MM.1S (cell line): ENCODE measurements around the gene MTG1.
A peak's percentile ranks its signal among the peaks of the same experiment; 100 is the strongest.

Experiments used
- DNase-seq: peaks from one replicate; pipeline ENCODE4 v3.0.0-alpha.2; 2015
- H2AFZ ChIP-seq: fragments of 300-600 bp; sonication (generic); 2 replicates; pipeline ENCODE4 v1.6.0; 2016; ENCODE audit warnings: antibody characterized with exemption, low read length
- H3F3A ChIP-seq: fragments of 300-600 bp; sonication (generic); 2 replicates; pipeline ENCODE4 v1.6.1; 2016; ENCODE audit warnings: mild to moderate bottlenecking, antibody characterized with exemption, low read length, moderate library complexity, mixed read lengths; ENCODE audit not compliant: insufficient read depth
- H3K27ac ChIP-seq: fragments of 300-600 bp; sonication (generic); 2 replicates; pipeline ENCODE4 v1.5.1; 2016; ENCODE audit warnings: mild to moderate bottlenecking, low read length
- H3K27me3 ChIP-seq: fragments of 300-600 bp; sonication (generic); replicated peaks from 2 replicates; pipeline ENCODE4 v1.6.0; 2016; ENCODE audit warnings: low read length; ENCODE audit not compliant: insufficient read depth
- H3K36me3 ChIP-seq: fragments of 300-600 bp; sonication (generic); replicated peaks from 2 replicates; pipeline ENCODE4 v1.6.1; 2016; ENCODE audit warnings: mild to moderate bottlenecking, low read length, mixed read lengths; ENCODE audit not compliant: insufficient read depth
- H3K4me1 ChIP-seq: fragments of 300-600 bp; sonication (generic); 2 replicates; pipeline ENCODE4 v1.6.1; 2016; ENCODE audit warnings: low read length, mixed read lengths
- H3K4me2 ChIP-seq: fragments of 300-600 bp; sonication (generic); 2 replicates; pipeline ENCODE4 v1.6.0; 2016; ENCODE audit warnings: low read depth, low read length
- H3K4me3 ChIP-seq: fragments of 300-600 bp; sonication (generic); 2 replicates; pipeline ENCODE4 v1.5.1; 2016; ENCODE audit warnings: low read length, mixed read lengths
- H3K79me2 ChIP-seq: fragments of 300-600 bp; sonication (generic); 2 replicates; pipeline ENCODE4 v1.6.1; 2016; ENCODE audit warnings: mixed run types, low read length, mixed read lengths
- H3K9ac ChIP-seq: fragments of 300-600 bp; sonication (generic); 2 replicates; pipeline ENCODE4 v1.6.1; 2016; ENCODE audit warnings: low read length, mixed read lengths
- H3K9me2 ChIP-seq: fragments of 300-600 bp; sonication (generic); replicated peaks from 2 replicates; pipeline ENCODE4 v1.6.1; 2016; ENCODE audit warnings: mild to moderate bottlenecking, low read length, mixed read lengths; ENCODE audit not compliant: insufficient read depth
- H3K9me3 ChIP-seq: fragments of 300-600 bp; sonication (generic); replicated peaks from 2 replicates; pipeline ENCODE4 v1.6.1; 2016; ENCODE audit warnings: mild to moderate bottlenecking, low read length, mixed read lengths; ENCODE audit not compliant: insufficient read depth
- H4K20me1 ChIP-seq: fragments of 300-600 bp; sonication (generic); 2 replicates; pipeline ENCODE4 v1.6.1; 2016; ENCODE audit warnings: mild to moderate bottlenecking, low read length, moderate library complexity, mixed read lengths; ENCODE audit not compliant: insufficient read depth
- EZH2 ChIP-seq: fragments of 300-600 bp; sonication (generic); optimal IDR thresholded peaks from 2 replicates; pipeline ENCODE3; 2017; ENCODE audit warnings: low read depth, mild to moderate bottlenecking, antibody characterized with exemption, low read length, mixed read lengths
- EZH2phosphoT487 ChIP-seq: fragments of 300-600 bp; sonication (generic); IDR thresholded peaks from 2 replicates; pipeline ENCODE4 v1.6.1; 2018; ENCODE audit warnings: antibody characterized with exemption, low read length
- TF ChIP-seq, protein P1 (sequence below): fragments of 300-600 bp; sonication (generic); IDR thresholded peaks from 2 replicates; pipeline ENCODE4 v1.5.1; 2016; ENCODE audit warnings: antibody characterized with exemption, low read length, mixed read lengths

Gene MTG1

GRCh38 chr10:133379801-133380666 lies 13.9 kb upstream of the MTG1 start:
- Histone ChIP-seq H3K27me3 (peaks cover 10% of the 10 kb centered on the region; the same call in 1 of the 2 replicates), H3K9ac (peak overlapping the region; percentile 66; the same call in 1 of the 2 replicates), H3K79me2 (0 out of 2 replicates have a peak, but pooled peaks cover 3% of the 10 kb centered on the region), H3K4me1 (no peaks in the 10 kb centered on the region), H3K9me2 (no peaks in the 10 kb centered on the region), H3F3A (no peaks in the 10 kb centered on the region), H4K20me1 (no peaks in the 10 kb centered on the region), H3K4me3 (peak overlapping the region; percentile 67), H3K27ac (peak overlapping the region; percentile 16; the same call in 1 of the 2 replicates), H3K4me2 (peak overlapping the region; percentile 82), H3K9me3 (no peaks in the 10 kb centered on the region), H3K36me3 (no peaks in the 10 kb centered on the region), H2AFZ (peak overlapping the region; percentile 69)
- DNase-seq, result no peak
- no peak for TF ChIP-seq EZH2phosphoT487

DNA sequence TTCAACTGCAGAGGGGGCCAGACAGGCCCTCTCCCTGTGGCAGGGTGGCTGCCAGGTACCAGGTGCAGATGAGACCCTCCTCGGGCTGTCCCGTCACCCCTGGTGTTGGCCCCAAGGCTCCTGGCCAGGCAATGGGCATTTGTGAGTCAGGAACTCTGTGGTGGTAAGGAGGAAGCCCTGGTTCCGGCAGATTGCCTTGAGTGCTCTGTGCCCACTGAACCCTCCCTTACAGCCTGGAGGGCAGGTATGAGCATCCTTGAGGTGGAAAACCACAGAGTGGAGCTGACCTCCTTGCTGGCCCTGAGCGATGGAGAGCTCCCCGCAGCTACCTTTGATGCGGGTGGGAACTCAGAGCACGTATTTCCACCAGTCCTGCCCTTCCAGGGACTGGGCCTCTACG lies 12.9 kb upstream of the MTG1 start:
- H3K9ac ChIP-seq, result no peak overlapping the region
- TF ChIP-seq, protein P1, sequence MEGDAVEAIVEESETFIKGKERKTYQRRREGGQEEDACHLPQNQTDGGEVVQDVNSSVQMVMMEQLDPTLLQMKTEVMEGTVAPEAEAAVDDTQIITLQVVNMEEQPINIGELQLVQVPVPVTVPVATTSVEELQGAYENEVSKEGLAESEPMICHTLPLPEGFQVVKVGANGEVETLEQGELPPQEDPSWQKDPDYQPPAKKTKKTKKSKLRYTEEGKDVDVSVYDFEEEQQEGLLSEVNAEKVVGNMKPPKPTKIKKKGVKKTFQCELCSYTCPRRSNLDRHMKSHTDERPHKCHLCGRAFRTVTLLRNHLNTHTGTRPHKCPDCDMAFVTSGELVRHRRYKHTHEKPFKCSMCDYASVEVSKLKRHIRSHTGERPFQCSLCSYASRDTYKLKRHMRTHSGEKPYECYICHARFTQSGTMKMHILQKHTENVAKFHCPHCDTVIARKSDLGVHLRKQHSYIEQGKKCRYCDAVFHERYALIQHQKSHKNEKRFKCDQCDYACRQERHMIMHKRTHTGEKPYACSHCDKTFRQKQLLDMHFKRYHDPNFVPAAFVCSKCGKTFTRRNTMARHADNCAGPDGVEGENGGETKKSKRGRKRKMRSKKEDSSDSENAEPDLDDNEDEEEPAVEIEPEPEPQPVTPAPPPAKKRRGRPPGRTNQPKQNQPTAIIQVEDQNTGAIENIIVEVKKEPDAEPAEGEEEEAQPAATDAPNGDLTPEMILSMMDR, result no peak
- TF ChIP-seq EZH2phosphoT487 (no peak), EZH2 (no peak)
- no peaks in the 10 kb centered on the region for H3K4me1 ChIP-seq
- DNase-seq, result no peak
- no peaks in the 10 kb centered on the region for H3K9me3 ChIP-seq
- no peaks in the 10 kb centered on the region for H3F3A ChIP-seq
- no peak overlapping the region for H3K4me3 ChIP-seq
- H2AFZ ChIP-seq, result no peak overlapping the region
- H3K4me2 ChIP-seq, result no peak overlapping the region
- peaks cover 2% of the 10 kb centered on the region; the same call in 1 of the 2 replicates for H3K27me3 ChIP-seq
- H3K36me3 ChIP-seq, result no peaks in the 10 kb centered on the region
- 0 out of 2 replicates have a peak, but pooled peaks cover 3% of the 10 kb centered on the region for H3K79me2 ChIP-seq
- H3K9me2 ChIP-seq, result no peaks in the 10 kb centered on the region
- no peak overlapping the region for H3K27ac ChIP-seq
- H4K20me1 ChIP-seq, result no peaks in the 10 kb centered on the region

GRCh38 chr10:133383551-133383950 lies 10.4 kb upstream of the MTG1 start:
- Histone ChIP-seq H3K9me3 (no peaks in the 10 kb centered on the region), H3K4me1 (peaks cover 6% of the 10 kb centered on the region; the same call in 1 of the 2 replicates), H3K9ac (no peak overlapping the region), H3K36me3 (no peaks in the 10 kb centered on the region), H3K4me2 (no peak overlapping the region), H4K20me1 (no peaks in the 10 kb centered on the region), H3K4me3 (no peak overlapping the region), H3F3A (peaks cover 5% of the 10 kb centered on the region), H3K9me2 (no peaks in the 10 kb centered on the region), H3K79me2 (0 out of 2 replicates have a peak, but pooled peaks cover 11% of the 10 kb centered on the region), H3K27ac (no peak overlapping the region), H2AFZ (no peak overlapping the region), H3K27me3 (no peaks in the 10 kb centered on the region)
- TF ChIP-seq EZH2phosphoT487 (no peak), EZH2 (no peak)
- TF ChIP-seq, protein P1, result no peak
- DNase-seq, result no peak
